Measurements from ENCODE around the gene SEMA4C. TPM values are rescaled to one million over a fixed set of nuclear protein-coding genes. Genes with fewer than 3 reads are reported as not detected.

The SEMA4C gene
- polyA plus RNA-seq, 3 donors, result 0.08 to 5.7 (median 0.21) TPM

DNA sequence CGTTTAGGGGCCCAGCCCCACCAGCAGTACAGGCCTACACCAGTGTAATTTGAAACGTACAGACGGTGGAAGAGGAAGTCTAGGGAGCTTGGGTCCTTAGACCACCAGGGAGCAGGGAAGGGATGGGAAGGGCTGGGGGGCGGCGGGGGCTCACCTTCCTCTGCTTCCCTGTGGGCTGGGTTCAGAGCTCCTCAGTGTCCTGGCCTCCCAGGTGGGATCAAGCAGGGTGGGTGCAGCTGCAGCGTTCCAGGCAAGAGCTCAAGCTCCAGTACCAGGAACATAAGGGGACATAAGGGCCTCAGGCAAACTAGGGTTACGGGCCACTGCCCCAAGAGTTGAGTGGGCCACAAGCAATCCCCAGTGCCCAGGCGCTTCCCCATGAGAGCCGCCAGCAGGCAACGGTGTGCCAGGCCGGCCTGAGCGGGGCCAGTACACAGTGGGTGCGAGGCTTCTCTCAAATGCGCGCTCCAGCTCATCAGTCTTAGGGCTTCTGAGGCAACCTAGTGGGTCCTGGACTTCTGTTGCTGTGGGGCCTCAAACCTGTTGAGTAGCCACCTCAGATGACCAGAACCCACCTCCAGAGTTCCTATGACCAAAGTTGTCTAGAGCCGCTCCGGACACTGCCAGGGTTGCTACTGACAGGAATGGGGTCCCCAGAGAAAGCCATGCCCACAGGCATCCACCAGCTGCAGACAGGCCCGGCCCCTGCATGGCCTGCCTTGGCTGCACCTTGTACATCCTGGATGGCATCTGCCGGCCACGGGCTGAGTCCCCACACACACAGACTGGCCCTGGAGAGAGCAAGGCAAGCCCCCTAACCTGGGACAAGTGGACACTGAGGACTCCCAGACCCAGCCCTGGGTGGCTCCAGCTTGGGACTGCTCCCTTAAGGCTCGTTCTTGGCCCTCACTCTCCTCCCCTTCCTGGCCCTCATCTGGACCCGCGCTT lies 31.3 kb downstream of the SEMA4C start:
- Histone ChIP-seq H3K4me2 (replicated peaks; ENCODE audit: extremely low read depth, low read length, poor library complexity, severe bottlenecking) (peak overlapping the region; percentile 59), H3K9ac (ENCODE audit: insufficient read depth, low read length, poor library complexity, severe bottlenecking) (peak overlapping the region; percentile 16), H3K9me3 (replicated peaks in 1 of 2; ENCODE audit: control insufficient read depth in 1 of 2, insufficient read depth in 1 of 2, low read length in 2 of 2) (no peaks in the 10 kb centered on the region)

DNA sequence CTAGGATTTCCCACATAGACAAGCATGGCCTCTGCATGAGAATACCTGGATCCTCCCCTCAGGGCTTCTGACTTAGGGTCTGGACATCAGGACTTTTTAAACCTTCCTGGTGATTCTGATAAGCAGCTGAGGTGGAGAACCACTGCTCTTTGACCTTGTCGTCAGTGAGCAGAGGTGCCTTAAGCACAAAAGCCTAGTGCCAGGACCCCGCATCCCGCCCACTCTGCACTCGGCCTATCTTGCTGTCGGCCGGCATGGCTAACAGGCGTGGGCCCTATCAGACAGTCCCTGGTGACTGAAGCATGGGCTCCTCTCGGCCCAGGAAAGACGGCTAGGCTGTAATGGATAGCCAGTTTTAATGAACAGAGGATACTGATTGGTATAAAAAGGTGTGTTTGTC lies 32.3 kb downstream of the SEMA4C start:
- Histone ChIP-seq H3K4me1 (ENCODE audit: control insufficient read depth in 1 of 2, insufficient read depth in 2 of 2, low read length in 2 of 2) (peaks cover 6 to 12% of the 10 kb centered on the region in 2 donors), H3K4me2 (replicated peaks; ENCODE audit: extremely low read depth, low read length, poor library complexity, severe bottlenecking) (no peak overlapping the region), H3K27me3 (ENCODE audit: control insufficient read depth in 2 of 2, insufficient read depth in 2 of 2, low read length in 2 of 2) (no peaks in the 10 kb centered on the region), H3K9ac (ENCODE audit: insufficient read depth, low read length, poor library complexity, severe bottlenecking) (no peak overlapping the region), H4K20me1 (ENCODE audit: insufficient read depth, low read length) (no peaks in the 10 kb centered on the region), H3K4me3 (replicated peaks in 1 of 3; ENCODE audit: low read depth in 2 of 3, low read length in 3 of 3) (no peak overlapping the region), H3K27ac (ENCODE audit: low read depth in 1 of 2, low read length in 2 of 2) (no peak overlapping the region), H3K9me3 (replicated peaks in 1 of 2; ENCODE audit: control insufficient read depth in 1 of 2, insufficient read depth in 1 of 2, low read length in 2 of 2) (no peaks in the 10 kb centered on the region), H2AFZ (ENCODE audit: insufficient read depth, low read depth, low read length, poor library complexity, severe bottlenecking) (no peak overlapping the region), H3K79me2 (ENCODE audit: insufficient read depth, low read length) (no peaks in the 10 kb centered on the region), H3K36me3 (replicated peaks in 1 of 2; ENCODE audit: control insufficient read depth in 1 of 2, insufficient read depth in 2 of 2, low read length in 2 of 2) (peaks cover 18 to 32% of the 10 kb centered on the region in 2 donors)
- Mint-ChIP-seq H3K4me3 (no peak overlapping the region), H3K36me3 (peaks cover 33 to 43% of the 10 kb centered on the region in 2 donors), H3K9me3 (no peaks in the 10 kb centered on the region), H3K4me1 (peaks cover 13% of the 10 kb centered on the region), H3K27ac (no peak overlapping the region), H3K27me3 (ENCODE audit: low read depth in 3 of 3) (peaks cover 0 to 4% (median 0%) of the 10 kb centered on the region in 3 donors)
- TF ChIP-seq, protein P1, sequence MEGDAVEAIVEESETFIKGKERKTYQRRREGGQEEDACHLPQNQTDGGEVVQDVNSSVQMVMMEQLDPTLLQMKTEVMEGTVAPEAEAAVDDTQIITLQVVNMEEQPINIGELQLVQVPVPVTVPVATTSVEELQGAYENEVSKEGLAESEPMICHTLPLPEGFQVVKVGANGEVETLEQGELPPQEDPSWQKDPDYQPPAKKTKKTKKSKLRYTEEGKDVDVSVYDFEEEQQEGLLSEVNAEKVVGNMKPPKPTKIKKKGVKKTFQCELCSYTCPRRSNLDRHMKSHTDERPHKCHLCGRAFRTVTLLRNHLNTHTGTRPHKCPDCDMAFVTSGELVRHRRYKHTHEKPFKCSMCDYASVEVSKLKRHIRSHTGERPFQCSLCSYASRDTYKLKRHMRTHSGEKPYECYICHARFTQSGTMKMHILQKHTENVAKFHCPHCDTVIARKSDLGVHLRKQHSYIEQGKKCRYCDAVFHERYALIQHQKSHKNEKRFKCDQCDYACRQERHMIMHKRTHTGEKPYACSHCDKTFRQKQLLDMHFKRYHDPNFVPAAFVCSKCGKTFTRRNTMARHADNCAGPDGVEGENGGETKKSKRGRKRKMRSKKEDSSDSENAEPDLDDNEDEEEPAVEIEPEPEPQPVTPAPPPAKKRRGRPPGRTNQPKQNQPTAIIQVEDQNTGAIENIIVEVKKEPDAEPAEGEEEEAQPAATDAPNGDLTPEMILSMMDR (IDR thresholded peaks at IDR 0.05), result no peak
- intact Hi-C loops (cut with micrococcal nuclease), result no loop called here
- 99% methylated on average over 9 of the region's 9 CpGs for WGBS (ENCODE audit: insufficient coverage)
- no peak for DNase-seq

More for the DNA sequence above, 31.3 kb downstream of the SEMA4C start:
- Mint-ChIP-seq H3K4me3 (peak overlapping the region in 1 of 2 donors; percentile 56), H3K36me3 (peaks cover 23 to 32% of the 10 kb centered on the region in 2 donors), H3K27me3 (ENCODE audit: low read depth in 3 of 3) (peaks cover 0 to 2% (median 0%) of the 10 kb centered on the region in 3 donors), H3K4me1 (peaks cover 18% of the 10 kb centered on the region), H3K27ac (peak overlapping the region in 1 of 7 donors; percentile 71), H3K9me3 (no peaks in the 10 kb centered on the region)
- Histone ChIP-seq H3K79me2 (ENCODE audit: insufficient read depth, low read length) (no peaks in the 10 kb centered on the region), H3K27ac (ENCODE audit: low read depth in 1 of 2, low read length in 2 of 2) (no peak overlapping the region), H3K4me3 (replicated peaks in 1 of 3; ENCODE audit: low read depth in 2 of 3, low read length in 3 of 3) (peak overlapping the region in 1 of 3 experiments; percentile 48), H3K36me3 (replicated peaks in 1 of 2; ENCODE audit: control insufficient read depth in 1 of 2, insufficient read depth in 2 of 2, low read length in 2 of 2) (peaks cover 8 to 22% of the 10 kb centered on the region in 2 donors), H2AFZ (ENCODE audit: insufficient read depth, low read depth, low read length, poor library complexity, severe bottlenecking) (no peak overlapping the region), H4K20me1 (ENCODE audit: insufficient read depth, low read length) (no peaks in the 10 kb centered on the region), H3K27me3 (ENCODE audit: control insufficient read depth in 2 of 2, insufficient read depth in 2 of 2, low read length in 2 of 2) (no peaks in the 10 kb centered on the region), H3K4me1 (ENCODE audit: control insufficient read depth in 1 of 2, insufficient read depth in 2 of 2, low read length in 2 of 2) (peaks cover 6 to 12% of the 10 kb centered on the region in 2 donors)
- no peak for DNase-seq
- TF ChIP-seq, protein P1 (IDR thresholded peaks at IDR 0.05), result no peak
- intact Hi-C loops (cut with micrococcal nuclease), result no loop called here
- WGBS (ENCODE audit: insufficient coverage), result 75% methylated on average over 22 of the region's 23 CpGs

Measured in CD14-positive monocyte (primary cell).